Measurements from ENCODE around the gene ZGLP1.

DNA sequence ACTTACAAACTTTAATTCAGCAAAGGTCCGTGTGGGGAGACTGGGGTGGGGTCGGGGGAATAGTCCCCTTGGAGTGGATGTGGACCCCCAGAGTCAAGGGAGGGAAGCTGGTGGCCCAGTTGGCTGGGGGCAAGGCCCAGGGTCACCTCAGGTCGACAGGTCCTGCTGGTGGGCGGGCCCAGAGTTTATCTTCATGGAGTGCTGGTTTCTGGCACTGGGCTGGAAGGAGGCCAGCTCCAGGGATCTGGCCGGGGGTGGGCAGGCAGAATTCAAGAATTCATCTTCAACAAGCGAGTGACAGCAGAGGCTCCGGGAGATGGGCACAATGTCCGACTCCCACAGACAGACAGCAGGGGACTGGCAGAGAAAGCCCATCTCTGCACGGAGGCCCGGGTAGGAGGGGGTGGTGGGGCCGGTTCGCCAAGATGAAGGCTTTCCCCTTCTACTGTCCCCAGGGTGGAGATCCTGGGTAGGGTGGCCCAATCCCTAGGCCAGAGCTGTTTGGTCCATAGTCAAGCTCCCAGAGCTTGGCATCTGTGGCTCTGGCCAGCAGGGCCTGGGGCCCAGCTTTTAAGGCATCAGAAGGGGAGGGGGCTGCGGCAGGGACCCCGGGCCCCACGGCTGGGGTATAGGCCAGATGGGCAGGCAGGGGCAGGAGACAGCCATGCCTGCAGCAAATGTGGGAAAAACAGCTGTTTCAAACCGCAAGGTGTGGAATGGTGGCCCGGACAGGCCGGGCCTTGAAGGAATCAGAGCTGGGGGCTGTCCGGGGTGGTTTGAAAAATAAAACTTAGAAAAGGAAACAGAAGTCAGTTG, 6.8 kb upstream of the ZGLP1 start:
- TF ChIP-seq, protein P1, sequence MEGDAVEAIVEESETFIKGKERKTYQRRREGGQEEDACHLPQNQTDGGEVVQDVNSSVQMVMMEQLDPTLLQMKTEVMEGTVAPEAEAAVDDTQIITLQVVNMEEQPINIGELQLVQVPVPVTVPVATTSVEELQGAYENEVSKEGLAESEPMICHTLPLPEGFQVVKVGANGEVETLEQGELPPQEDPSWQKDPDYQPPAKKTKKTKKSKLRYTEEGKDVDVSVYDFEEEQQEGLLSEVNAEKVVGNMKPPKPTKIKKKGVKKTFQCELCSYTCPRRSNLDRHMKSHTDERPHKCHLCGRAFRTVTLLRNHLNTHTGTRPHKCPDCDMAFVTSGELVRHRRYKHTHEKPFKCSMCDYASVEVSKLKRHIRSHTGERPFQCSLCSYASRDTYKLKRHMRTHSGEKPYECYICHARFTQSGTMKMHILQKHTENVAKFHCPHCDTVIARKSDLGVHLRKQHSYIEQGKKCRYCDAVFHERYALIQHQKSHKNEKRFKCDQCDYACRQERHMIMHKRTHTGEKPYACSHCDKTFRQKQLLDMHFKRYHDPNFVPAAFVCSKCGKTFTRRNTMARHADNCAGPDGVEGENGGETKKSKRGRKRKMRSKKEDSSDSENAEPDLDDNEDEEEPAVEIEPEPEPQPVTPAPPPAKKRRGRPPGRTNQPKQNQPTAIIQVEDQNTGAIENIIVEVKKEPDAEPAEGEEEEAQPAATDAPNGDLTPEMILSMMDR (IDR thresholded peaks at IDR 0.05) = no peak
- TF ChIP-seq POLR2AphosphoS5 (IDR thresholded peaks at IDR 0.05; ENCODE audit: low read depth, low read length) = no peak
- TF ChIP-seq TCF7L2 (IDR thresholded peaks at IDR 0.05; ENCODE audit: low read depth, low read length) = no peak
- TF ChIP-seq SIN3A (IDR thresholded peaks at IDR 0.05; ENCODE audit: borderline replicate concordance, insufficient read depth, low read depth, low read length) = no peak
- TF ChIP-seq, protein P2, sequence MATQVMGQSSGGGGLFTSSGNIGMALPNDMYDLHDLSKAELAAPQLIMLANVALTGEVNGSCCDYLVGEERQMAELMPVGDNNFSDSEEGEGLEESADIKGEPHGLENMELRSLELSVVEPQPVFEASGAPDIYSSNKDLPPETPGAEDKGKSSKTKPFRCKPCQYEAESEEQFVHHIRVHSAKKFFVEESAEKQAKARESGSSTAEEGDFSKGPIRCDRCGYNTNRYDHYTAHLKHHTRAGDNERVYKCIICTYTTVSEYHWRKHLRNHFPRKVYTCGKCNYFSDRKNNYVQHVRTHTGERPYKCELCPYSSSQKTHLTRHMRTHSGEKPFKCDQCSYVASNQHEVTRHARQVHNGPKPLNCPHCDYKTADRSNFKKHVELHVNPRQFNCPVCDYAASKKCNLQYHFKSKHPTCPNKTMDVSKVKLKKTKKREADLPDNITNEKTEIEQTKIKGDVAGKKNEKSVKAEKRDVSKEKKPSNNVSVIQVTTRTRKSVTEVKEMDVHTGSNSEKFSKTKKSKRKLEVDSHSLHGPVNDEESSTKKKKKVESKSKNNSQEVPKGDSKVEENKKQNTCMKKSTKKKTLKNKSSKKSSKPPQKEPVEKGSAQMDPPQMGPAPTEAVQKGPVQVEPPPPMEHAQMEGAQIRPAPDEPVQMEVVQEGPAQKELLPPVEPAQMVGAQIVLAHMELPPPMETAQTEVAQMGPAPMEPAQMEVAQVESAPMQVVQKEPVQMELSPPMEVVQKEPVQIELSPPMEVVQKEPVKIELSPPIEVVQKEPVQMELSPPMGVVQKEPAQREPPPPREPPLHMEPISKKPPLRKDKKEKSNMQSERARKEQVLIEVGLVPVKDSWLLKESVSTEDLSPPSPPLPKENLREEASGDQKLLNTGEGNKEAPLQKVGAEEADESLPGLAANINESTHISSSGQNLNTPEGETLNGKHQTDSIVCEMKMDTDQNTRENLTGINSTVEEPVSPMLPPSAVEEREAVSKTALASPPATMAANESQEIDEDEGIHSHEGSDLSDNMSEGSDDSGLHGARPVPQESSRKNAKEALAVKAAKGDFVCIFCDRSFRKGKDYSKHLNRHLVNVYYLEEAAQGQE (IDR thresholded peaks at IDR 0.05; ENCODE audit: insufficient read depth in 1 of 2, low read depth in 2 of 2, low read length in 1 of 2) = no peak

Data from Panc1 (cell line).